Upper lobe of right lung (tissue), 1 donor: ENCODE data around the gene CCDC167. TPM values are rescaled to one million over a fixed set of nuclear protein-coding genes. Genes with fewer than 3 reads are reported as not detected.

Experiments used
- ATAC-seq: fragments of 200-7000 bp; cut with Tn5 transposase; one replicate; pipeline ENCODE4 v1.9.1; 2020; ENCODE audit warnings: mild to moderate bottlenecking, moderate library complexity
- DNase-seq: peaks from one replicate; pipeline ENCODE4 v3.0.0-alpha.2; 2020
- H3K27ac ChIP-seq: fragments of 200-600 bp; one replicate; pipeline ENCODE4 v1.8.0; 2022
- H3K27me3 ChIP-seq: fragments of 200-600 bp; one replicate; pipeline ENCODE4 v1.8.0; 2022; ENCODE audit warnings: mild to moderate bottlenecking
- H3K36me3 ChIP-seq: fragments of 200-600 bp; one replicate; pipeline ENCODE4 v1.8.0; 2022
- H3K4me1 ChIP-seq: fragments of 200-600 bp; one replicate; pipeline ENCODE4 v1.8.0; 2022
- H3K4me3 ChIP-seq: fragments of 200-600 bp; one replicate; pipeline ENCODE4 v1.8.0; 2022; ENCODE audit warnings: mild to moderate bottlenecking
- H3K9me3 ChIP-seq: fragments of 200-600 bp; one replicate; pipeline ENCODE4 v1.8.0; 2022
- CTCF ChIP-seq: fragments of 200-600 bp; IDR thresholded peaks from one replicate; pipeline ENCODE4 v1.8.0; 2022; ENCODE audit warnings: antibody characterized with exemption
- intact Hi-C: fragments of 100-400 bp; cut with DNase I; formaldehyde crosslinking; loops from one replicate; pipeline ENCODE4 v1.11.0; 2022
- total RNA-seq: library from RNA; stranded (reverse); fragmentation: NEBNext Ultra II Directional; extraction: Animal tissue kit (Norgen Biotek cat#: 25700); gene quantifications from one replicate; pipeline ENCODE4 v1.2.1, GENCODE V29; 2021
- donor health status: DM: no; HTN: yes; CAD: no; lungs with severe emphysema.

Gene CCDC167
- total RNA-seq, 1 donor from 2014 or later = 12.9 TPM

- ATAC-seq (peak; percentile 54), DNase-seq (no peak)
- peak overlapping the region; percentile 65 for H3K27ac ChIP-seq
- H3K9me3 ChIP-seq = no peaks in the 10 kb centered on the region
- no peak for TF ChIP-seq CTCF
- H3K36me3 ChIP-seq = peaks cover 63% of the 10 kb centered on the region
- peak overlapping the region; percentile 31 for H3K4me3 ChIP-seq
- intact Hi-C loops = no loop called here
- no peaks in the 10 kb centered on the region for H3K27me3 ChIP-seq
- H3K4me1 ChIP-seq = peaks cover 13% of the 10 kb centered on the region
Observed at GRCh38 chr6:37442416-37443215, 57.1 kb downstream of the CCDC167 start.

- ATAC-seq (no peak), DNase-seq (no peak)
- intact Hi-C loops = no loop called here
- Histone ChIP-seq H3K4me1 (peaks cover 13% of the 10 kb centered on the region), H3K27ac (no peak overlapping the region), H3K36me3 (peaks cover 62% of the 10 kb centered on the region), H3K27me3 (no peaks in the 10 kb centered on the region), H3K4me3 (no peak overlapping the region), H3K9me3 (no peaks in the 10 kb centered on the region)
- TF ChIP-seq CTCF = no peak
Observed at GRCh38 chr6:37441651-37442050, 58.0 kb downstream of the CCDC167 start.

- Histone ChIP-seq H3K4me1 (peaks cover 23% of the 10 kb centered on the region), H3K36me3 (peaks cover 49% of the 10 kb centered on the region)
- TF ChIP-seq CTCF = no peak
Observed at GRCh38 chr6:37438930-37439329, 60.8 kb downstream of the CCDC167 start.

GRCh38 chr6:37435816-37436215 lies 63.9 kb downstream of the CCDC167 start:
- peaks cover 10% of the 10 kb centered on the region for H3K4me1 ChIP-seq

More at GRCh38 chr6:37438930-37439329, 60.8 kb downstream of the CCDC167 start:
- Histone ChIP-seq H3K4me3 (no peak overlapping the region), H3K9me3 (no peaks in the 10 kb centered on the region), H3K27me3 (no peaks in the 10 kb centered on the region), H3K27ac (no peak overlapping the region)
- DNase-seq (no peak), ATAC-seq (no peak)
- intact Hi-C loops = no loop called here

GRCh38 chr6:37435373-37435772 lies 64.3 kb downstream of the CCDC167 start:
- H3K4me1 ChIP-seq = peaks cover 10% of the 10 kb centered on the region
- peaks cover 48% of the 10 kb centered on the region for H3K36me3 ChIP-seq
- H3K27me3 ChIP-seq = no peaks in the 10 kb centered on the region
- DNase-seq (no peak), ATAC-seq (no peak)
- H3K27ac ChIP-seq = no peak overlapping the region
- no peaks in the 10 kb centered on the region for H3K9me3 ChIP-seq
- intact Hi-C loops = no loop called here
- H3K4me3 ChIP-seq = no peak overlapping the region
- no peak for TF ChIP-seq CTCF

More at GRCh38 chr6:37435816-37436215, 63.9 kb downstream of the CCDC167 start:
- DNase-seq (no peak), ATAC-seq (no peak)
- TF ChIP-seq CTCF = no peak
- intact Hi-C loops = no loop called here
- Histone ChIP-seq H3K27me3 (no peaks in the 10 kb centered on the region), H3K4me3 (no peak overlapping the region), H3K36me3 (peaks cover 48% of the 10 kb centered on the region), H3K9me3 (no peaks in the 10 kb centered on the region), H3K27ac (no peak overlapping the region)
